HG02610 (cell line): ENCODE results near the gene SYNPO.

Experiments
- ATAC-seq: cut with Tn5 transposase; IDR thresholded peaks from one replicate; pipeline ENCODE4 v1.9.1; 2021; ENCODE audit warnings: mild to moderate bottlenecking, moderate library complexity; ENCODE audit not compliant: unreplicated experiment

The SYNPO gene

DNA sequence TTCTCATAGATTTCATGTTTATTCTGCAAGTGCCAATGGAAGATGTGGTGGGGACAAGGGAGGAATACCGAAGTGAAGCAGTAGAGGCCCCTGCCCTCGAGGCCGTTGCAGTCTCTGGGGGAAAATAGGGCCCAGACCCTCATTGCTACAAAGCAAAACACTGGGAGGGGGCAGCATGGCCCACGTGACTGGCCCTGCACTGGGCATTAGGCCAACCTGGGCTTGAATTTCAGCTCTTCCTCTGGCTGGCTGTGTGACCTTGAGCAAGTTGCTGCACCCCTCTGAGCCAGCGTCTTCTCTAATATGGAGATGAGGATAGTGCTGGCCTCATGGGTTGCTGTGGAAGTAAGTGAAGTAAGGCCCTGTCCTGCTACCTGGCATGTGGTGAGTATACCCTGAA is 709 bp upstream of the SYNPO start:
- no peak for ATAC-seq

DNA sequence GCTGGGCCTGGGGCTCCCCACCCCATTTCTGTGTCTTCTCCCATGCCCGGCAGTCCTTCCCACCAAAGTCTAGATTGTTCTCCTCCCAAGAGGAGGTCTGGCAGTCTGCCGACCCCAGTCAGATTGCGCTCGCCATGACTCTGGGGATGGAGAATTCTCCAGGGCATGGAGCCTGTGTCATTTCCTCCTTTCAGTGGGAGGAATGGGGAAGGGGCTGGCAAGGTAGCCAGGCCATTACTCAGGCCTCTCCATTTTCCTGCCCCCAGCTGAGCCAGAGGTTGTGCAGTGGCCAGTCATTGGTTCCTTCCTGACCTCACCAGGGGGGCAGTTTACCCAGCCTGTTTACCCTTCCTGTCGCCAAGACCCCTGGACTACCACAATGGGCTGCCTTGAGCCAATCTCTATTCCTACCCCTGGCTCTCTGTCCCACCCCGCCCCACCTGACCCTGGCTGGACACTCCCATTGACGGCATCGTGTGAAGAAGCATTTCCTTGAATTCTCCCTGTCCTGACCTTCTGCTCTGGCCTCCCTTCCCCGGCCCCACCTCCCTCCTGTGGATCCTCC is 628 bp downstream of the SYNPO start:
- no peak for ATAC-seq

DNA sequence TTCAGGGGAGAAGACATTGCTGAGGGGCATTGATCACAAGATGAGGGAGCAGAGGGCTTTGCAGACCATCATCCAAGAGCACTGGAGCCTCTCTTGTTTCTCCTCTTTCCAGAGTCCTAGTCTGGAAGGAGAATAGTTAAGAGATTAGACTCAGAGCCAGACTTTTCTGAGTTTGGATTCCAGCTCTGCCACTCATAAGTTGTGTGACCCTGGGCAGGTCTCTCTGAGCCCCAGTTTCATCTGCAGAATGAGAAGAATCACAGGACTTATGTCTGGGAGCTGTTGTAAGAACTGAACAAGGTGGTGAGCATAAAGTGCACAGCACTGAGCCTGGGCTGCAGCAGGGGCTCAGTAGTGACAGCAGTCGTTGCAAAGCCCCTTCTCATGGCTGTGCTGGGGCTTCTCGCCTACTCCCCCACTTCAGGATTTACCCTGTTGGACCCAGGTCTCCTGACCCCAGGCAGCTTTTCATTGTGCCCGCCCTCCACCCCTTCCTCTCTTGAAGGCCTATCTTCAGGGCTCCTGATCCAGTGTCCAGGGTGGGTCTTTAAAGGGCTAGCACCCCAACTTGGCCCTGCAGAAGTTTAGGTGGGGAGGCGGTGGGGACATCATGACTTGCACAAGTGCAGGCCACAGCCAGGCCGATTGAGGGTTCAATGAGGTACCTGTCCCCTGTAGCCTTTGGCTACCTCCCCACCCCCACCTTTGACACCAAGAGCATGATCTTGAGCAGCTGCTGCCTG is 1.5 kb downstream of the SYNPO start:
- no peak for ATAC-seq

DNA sequence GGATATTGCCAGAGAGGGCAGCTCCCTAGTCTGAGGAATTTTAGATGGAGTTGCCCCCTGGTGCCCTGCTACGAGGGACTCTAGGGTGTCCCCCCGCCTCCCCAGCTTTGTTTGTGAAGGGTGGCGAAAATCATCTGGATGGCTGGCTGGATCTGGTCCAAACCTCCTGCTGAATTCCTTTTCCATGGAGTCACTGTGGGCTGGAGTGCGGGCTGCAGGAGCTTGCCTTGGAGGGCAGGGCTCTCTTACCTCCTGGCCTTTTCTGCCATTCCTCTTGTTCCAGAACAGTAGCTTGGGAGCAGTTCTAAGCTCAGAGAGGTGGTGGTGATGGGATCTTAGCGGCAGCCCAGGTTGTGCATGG is 2.1 kb downstream of the SYNPO start:
- no peak for ATAC-seq

DNA sequence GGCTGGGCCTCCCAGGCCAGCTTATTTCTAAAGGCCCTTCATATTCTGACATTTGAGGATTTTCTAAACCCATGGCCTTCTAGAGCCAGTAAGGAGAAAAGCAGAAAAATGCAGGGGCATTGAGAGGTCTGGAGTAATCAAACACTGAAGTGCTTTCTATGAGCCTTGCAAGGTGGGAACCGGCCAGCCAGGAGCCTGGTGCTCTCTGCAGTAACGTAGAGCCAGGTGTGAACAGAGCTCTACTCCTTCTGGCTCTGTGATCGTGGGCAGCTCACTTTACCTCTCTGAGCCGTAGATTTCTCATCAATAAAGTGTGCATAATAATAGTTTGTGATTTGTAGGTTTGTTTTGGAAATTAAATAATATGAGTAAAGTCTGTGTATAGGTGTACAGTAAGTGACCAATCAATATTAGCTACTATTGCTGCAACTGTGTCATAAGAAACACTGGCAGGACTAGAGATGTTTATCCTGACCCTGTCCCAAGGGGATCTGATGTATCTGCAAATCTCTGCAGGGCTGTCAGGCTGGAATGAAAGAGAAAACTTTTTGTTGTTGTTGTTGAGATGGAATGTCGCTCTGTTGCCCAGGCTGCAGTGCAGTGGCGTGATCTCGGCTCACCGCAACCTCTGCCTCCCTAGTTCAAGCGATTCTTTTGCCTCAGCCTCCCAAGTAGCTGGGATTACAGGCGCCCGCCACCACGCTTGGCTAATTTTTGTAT is 2.7 kb downstream of the SYNPO start:
- ATAC-seq, result no peak

DNA sequence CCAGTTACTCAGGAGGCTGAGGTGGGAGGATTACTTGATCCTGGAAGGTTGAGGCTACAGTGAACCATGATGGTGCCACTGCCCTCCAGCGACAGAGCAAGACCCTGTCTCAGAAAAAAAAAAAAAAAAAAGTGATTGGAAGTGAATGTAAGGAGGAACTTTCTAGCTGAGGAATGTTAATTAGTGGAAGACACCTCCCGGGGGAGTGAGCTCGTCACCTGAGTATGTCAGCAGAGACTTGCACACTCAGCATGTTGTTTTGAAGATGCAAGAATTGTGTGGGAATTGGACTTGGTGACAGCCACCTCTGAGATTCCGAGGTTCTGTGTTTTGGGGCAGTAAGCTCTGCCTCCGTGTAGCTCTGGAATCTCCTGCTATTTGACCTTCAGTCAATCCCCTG is 3.6 kb downstream of the SYNPO start:
- no peak for ATAC-seq

DNA sequence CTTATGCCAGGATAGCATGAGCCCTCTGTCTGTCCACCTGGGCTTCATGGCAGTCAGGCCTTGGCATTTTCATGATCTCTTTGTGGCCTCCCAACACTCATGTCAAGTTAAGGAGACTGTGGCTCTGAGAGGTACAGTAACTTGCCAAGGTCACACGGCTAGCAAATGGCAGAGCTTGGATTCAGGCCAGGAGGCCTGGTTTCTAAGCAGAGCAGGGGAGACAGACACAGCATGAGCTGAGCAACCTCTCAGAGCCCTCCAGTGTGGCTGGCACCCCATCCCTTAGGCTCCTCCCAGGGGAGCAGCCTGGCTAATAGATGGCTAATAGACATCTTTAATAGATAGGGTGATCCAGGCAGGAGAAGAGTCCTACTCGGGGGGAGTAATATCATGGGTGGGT is 4.1 kb downstream of the SYNPO start:
- ATAC-seq, result no peak

DNA sequence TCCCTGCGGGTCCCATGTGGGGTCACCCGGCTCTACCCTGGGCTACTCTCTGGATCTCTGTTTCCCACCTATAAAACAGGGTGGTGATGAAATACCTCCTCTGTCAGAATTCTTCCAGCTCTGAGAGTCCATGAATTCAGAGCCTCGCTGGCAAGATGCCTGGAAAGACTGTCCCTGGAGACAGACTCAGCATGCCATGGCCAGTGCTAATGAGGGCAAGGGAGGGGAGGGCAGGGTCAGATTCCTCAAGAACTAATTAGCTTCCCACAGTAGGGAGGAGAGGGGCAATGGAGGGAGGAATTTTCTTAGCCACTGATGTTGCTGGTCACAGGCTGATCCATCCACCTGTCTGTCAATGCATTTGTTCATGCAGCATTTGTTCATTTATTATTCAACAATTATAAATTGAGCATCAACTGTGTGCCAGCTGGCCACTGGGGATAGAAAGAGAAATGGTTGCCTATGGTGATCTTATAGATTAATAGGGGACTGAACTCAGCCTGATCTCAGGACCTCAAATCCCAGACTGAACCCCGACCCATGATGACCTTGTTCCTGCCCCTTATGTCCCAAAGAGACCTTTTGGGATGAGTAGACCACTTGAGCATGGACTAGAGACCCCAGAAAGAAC is 4.7 kb downstream of the SYNPO start:
- ATAC-seq, result no peak

DNA sequence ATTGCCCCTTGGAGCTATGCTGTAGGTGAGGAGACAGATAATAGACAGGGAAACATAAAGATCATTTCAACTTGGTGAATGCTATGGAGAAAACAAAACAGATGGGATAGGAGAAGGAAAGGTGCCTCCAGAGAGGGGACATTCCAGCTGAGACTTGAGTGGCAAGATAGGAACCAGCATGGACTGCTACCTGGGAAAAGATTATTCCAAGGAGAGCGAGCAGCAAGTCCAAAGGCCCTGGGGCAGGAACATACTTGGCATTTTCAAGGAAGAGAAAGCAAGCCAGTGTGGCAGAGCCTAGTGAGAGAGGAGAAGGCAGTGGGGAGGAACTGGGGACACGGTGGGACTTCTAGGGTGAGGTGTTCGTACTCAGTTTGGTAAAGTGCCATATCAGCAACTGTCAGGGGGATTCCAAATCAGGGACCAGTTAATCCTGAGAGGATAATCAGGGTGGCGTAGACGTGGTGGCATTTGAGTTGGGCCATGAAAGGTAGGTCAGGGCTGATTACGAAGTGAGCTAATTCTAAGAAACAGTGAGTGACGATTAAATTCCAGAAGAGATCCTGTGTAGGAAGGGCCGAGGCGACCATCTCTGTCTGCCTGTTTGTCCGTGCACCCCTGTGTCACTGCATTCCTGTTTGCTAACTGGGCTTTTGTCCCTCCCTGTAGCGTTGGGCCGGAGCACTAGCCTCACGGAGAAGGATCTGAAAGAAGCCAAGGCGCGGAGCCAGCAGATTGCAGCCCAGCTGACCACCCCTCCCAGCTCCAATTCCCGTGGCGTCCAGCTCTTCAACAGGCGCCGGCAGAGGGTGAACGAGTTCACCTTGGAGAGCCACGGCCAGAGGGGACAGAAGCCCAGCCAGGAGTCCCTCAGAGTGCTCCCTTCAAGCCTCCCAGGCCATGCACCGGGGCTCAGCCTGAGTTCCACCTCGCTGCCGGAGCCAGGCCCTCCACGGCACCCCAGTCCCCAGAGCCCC is 7.1 kb downstream of the SYNPO start:
- ATAC-seq, result no peak

DNA sequence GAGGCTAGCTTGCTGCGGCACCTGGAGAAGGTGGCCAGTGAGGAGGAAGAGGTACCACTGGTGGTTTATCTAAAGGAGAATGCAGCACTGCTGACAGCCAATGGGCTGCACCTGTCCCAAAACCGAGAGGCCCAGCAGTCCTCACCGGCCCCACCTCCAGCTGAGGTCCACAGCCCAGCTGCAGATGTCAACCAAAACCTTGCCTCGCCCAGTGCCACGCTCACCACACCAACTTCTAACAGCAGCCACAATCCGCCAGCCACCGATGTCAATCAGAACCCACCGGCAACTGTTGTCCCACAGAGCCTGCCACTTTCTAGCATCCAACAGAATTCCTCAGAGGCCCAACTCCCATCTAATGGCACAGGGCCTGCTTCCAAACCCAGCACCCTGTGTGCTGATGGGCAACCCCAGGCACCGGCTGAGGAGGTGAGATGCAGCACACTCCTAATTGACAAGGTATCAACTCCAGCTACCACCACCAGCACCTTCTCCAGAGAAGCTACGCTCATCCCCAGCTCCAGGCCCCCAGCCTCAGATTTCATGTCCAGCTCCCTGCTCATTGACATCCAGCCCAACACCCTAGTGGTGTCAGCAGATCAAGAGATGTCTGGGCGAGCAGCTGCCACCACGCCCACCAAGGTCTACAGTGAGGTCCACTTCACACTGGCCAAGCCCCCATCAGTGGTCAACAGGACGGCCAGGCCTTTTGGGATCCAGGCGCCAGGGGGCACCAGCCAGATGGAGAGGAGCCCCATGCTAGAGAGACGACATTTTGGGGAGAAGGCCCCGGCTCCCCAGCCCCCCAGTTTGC is 8.0 kb downstream of the SYNPO start:
- no peak for ATAC-seq

DNA sequence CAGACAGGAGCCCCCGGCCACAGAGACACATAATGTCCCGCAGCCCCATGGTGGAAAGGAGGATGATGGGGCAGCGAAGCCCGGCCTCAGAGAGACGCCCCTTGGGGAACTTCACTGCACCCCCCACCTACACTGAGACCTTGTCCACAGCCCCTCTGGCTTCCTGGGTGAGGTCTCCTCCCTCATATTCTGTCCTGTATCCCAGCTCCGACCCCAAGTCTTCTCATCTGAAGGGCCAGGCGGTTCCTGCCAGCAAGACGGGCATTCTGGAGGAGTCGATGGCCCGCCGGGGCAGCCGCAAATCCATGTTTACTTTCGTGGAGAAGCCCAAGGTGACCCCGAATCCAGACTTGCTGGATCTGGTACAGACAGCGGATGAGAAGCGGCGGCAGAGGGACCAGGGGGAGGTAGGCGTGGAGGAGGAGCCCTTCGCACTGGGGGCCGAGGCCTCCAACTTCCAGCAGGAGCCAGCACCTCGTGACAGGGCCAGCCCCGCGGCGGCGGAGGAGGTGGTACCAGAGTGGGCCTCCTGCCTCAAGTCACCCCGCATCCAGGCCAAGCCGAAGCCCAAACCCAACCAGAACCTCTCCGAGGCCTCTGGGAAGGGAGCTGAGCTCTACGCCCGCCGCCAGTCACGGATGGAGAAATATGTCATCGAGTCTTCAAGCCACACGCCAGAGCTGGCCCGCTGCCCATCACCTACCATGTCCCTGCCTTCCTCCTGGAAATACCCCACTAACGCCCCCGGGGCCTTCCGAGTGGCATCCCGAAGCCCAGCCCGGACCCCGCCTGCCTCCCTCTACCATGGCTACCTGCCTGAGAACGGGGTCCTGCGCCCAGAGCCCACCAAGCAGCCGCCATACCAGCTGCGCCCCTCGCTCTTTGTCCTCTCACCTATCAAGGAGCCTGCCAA is 8.9 kb downstream of the SYNPO start:
- ATAC-seq, result no peak

DNA sequence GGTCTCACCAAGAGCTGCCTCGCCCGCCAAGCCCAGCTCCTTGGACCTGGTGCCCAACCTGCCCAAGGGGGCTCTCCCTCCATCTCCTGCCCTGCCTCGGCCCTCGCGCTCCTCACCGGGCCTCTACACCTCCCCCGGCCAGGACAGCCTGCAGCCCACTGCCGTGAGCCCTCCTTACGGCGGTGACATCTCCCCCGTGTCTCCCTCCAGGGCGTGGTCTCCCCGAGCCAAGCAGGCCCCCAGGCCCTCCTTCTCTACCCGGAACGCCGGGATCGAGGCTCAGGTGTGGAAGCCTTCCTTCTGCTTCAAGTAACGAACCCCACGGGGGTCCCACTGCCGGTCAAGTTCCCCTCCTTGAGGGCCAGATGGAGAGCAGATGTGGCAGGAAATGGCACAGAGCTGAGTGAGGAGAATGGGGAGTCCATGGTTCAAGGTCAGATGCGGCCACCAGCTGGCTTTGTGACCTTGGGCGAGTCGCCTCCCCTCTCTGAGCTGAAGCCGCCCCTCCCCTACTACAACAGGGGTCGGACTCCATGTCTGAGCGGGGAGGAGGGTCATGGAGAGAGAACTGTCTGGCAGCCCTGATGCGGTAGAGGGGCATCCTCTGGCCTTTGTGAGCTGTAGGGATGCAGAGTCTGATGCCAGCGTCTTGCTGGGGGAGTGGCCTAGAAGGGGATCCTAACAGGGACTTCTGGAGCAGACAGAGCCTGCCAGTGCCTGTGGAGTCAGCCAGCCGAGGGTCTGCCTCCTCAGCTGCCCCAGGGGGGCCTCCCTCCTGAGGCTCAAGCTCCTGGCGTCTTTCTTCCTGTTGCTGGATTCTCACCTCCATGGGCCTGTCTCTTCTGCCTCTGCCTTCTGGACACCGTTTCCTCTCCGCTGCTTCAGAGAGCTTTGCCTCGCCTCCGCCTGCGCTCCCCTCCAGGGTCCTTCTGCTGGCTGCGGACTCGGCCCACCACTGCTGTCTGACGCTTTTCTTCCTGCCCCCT is 9.9 kb downstream of the SYNPO start:
- no peak for ATAC-seq

DNA sequence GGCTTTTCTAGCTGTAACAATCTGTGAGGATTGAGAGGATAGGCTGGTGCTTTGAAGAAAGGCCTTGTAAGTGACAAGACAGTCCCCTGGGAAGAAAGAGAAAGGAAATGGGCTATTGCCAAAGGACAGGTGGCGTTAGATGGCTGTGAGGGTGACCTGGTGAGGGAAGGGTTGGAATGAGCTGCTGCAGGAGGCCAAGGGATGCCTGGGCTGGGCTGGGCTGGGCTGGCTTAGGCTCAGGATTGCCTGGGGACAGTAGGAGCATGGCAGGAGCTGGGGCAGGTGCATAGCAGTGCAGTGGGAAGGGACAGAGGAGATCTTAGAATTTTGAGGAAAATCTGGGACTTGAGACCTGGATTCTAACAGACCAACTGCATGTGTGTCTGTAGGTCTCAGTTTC is 10.9 kb downstream of the SYNPO start:
- ATAC-seq, result no peak

DNA sequence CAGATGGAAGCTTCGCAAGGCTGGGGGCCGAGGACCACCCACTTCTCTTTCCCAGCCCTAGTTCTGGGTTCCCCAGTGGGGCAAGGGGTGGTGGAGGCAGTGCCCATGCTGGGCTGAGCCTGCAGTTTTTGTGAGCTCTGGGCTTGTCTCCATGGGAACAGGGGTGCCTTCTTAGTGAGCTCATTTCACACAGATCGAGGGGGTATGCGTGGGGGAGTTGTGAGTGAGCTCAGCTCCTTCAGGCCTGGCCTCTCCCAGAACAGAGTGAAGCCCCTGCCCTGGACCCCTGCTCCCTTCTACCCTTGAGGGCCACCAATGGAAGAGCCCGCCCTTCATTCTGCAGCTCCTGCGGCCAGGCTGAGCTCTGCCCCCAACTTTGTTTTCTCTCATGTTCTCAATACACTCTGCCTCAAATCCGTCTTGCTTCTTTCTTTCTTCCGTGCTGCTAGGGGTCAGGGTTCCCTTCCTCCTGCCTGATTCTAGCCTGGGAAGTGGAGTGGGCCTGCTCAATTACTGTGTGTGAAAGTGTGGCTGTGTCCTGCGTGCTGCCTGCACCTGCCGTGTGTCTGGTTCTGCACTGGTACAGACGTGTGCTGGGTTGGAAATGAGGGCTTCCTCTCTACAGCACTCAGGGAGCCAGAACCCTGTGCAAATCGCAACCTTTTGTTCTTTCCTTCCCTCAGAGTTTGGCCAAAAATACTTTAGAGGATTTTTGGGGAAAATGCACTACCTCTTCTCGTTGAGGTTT is 11.6 kb downstream of the SYNPO start:
- no peak for ATAC-seq

DNA sequence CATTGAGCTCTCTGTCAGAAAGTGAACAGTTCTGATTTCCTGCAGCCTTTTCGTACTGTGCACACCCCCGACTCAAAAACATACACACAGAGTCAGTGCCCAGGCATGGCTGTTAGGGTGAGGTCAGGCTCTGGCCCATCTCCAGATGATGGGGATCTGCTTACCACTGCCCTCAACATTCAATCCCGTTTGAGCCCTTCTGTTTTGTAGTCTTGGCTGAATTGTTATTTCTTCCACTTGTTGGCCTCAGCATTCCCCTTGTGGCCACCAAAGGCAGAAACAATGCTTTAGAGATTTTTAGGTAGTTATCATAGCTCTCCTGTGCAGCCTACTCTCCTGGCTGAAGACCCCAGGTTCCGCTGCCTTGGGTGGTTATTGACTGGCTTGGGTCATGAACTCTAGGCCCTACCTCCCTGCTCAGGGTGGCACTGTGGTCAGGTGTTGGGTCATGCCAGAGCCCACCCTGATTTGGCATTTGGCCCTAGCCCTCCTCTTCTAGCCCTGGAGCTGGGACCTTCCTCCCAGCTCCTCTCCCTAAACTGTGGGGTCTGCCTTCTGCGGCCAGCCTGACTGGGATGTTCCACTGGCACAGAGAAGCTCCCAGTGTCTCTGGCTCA is 12.8 kb downstream of the SYNPO start:
- ATAC-seq, result no peak

DNA sequence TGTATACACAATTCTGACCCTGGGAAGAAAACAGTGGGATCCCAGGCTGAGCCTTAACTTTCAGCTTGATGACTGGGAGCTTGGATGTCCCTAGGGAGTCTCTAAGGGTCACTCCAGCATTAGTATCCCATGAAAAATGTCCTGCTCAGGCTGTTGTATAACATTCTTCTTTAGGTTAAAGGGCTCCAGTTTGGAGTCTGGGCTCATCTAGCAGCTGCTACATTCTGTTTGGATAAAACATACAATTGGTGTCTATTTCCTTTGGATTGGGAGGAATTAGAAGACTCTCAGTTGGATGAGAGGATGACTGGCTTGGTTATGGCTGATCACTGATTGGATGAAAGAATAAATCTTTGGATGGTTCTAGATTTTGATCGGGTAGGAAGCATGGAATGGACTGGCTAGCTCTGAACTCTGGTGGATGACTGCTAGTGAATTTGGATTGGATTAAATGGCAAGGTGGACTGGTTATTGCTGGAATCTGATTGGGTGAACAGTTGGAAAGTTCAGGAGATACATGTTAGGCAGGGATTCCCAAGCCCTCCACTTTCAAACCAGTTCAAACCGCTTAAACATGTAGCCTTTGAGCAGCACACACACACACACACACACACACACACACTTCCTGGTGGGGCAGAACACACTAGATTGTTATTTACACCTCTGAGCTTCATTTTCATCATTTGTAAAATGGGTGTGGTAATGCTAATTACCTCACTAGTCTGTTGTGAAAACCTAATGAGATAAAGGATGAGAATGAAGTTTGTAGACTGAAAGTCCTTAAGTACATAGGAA is 13.5 kb downstream of the SYNPO start:
- ATAC-seq, result no peak
